Sigmoid colon (tissue), 7 donors: Measurements from ENCODE around the gene ZNF445. TPM values are rescaled to one million over a fixed set of nuclear protein-coding genes. Genes with fewer than 3 reads are reported as not detected.

Source experiments
- DNase-seq: peaks from one replicate; pipeline ENCODE4 v3.0.0-alpha.2; 2019
- H3K27ac ChIP-seq, 4 donors: fragments of 200-600 bp; sonication (generic); one replicate each; pipeline ENCODE4 v1.5.1; 2016 to 2019; ENCODE audit warnings: mild to moderate bottlenecking in 1 of 4
- H3K27me3 ChIP-seq, 3 donors: fragments of 200-600 bp; sonication (generic); one replicate each; pipeline ENCODE4 v1.5.1; 2019; ENCODE audit warnings: mild to moderate bottlenecking in 1 of 3
- H3K36me3 ChIP-seq, 4 donors: fragments of 200-600 bp; sonication (generic); one replicate each; pipeline ENCODE4 v1.5.1; 2016 to 2019
- H3K4me1 ChIP-seq, 4 donors: fragments of 200-600 bp; sonication (generic); one replicate each; pipeline ENCODE4 v1.5.1; 2017 to 2019
- H3K4me3 ChIP-seq, 4 donors: fragments of 200-600 bp; sonication (generic); one replicate each; pipeline ENCODE4 v1.5.1; 2017 to 2019; ENCODE audit warnings: mild to moderate bottlenecking in 2 of 4, moderate library complexity in 1 of 4
- H3K9me3 ChIP-seq, 4 donors: fragments of 200-600 bp in 3 of 4; sonication (generic) in 3 of 4; one replicate each; pipeline versions ENCODE4 v1.5.1 to v1.6.1; 2013 to 2019
- EP300 ChIP-seq, 4 donors: sonication (generic); formaldehyde crosslinking; IDR thresholded peaks; one replicate each; pipeline ENCODE4 v1.6.1; 2017; ENCODE audit warnings: antibody characterized with exemption in 4 of 4
- POLR2A ChIP-seq, 2 donors: fragments of 450-650 bp; IDR thresholded peaks; one replicate each; pipeline ENCODE4 v1.6.1; 2016; ENCODE audit warnings: antibody characterized with exemption in 2 of 2, mild to moderate bottlenecking in 2 of 2, moderate library complexity in 2 of 2
- POLR2AphosphoS5 ChIP-seq, 4 donors: sonication (generic); formaldehyde crosslinking; IDR thresholded peaks; one replicate each; pipeline ENCODE4 v1.6.1; 2017; ENCODE audit warnings: antibody characterized with exemption in 4 of 4
- WGBS, 2 donors: extraction: QIAGEN DNeasy Blood & Tissue Kit; methylation state at CpG; one replicate each; pipeline ENCODE4 v1.1.7; 2013; 5-methylcytosine and 5-hydroxymethylcytosine counted together
- intact Hi-C: fragments of 100-400 bp; cut with DNase I; formaldehyde crosslinking; loops from one replicate; pipeline ENCODE4 v1.15.1; 2023
- polyA plus RNA-seq, 3 donors: library from polyadenylated mRNA; stranded (reverse); fragments of 200-250 nt; gene quantifications; one replicate each; pipeline ENCODE4 v1.2.3, GENCODE V29; 2013
- total RNA-seq, 4 donors: library from RNA; depleted of rRNA; stranded (reverse); fragments of >200 nt; gene quantifications; one replicate each; pipeline ENCODE4 v1.1.0, GENCODE V29; 2016
- donor health status: healthy with polysubstance abuse.
- donor health status: Bipolar disorder and iron deficiency.
- donor health status: healthy.

ZNF445 gene
- total and polyA plus RNA-seq, 7 donors: 1.2 to 13.3 (median 7.1) TPM

DNA sequence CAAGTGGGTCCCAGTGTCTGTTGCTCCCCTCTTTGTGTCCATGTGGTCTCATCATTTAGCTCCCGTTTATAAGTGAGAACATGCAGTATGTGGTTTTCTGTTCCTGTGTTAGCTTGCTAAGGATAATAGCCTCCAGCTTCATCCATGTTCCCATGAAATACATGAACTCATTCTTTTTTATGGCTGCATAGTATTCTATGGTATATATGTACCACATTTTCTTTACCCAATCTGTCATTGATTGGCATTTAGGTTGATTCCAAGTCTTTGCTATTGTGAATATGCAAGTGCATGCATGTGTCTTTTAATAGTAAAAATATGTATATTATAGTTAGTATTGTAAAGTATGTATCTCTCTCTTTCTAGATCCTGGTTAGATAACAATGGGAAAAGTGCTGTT lies 85.0 kb downstream of the ZNF445 start:
- Histone ChIP-seq H3K4me1 (no peaks in the 10 kb centered on the region), H3K9me3 (no peaks in the 10 kb centered on the region), H3K36me3 (peaks cover 0 to 18% (median 5%) of the 10 kb centered on the region in 4 donors), H3K27ac (no peak overlapping the region), H3K27me3 (no peaks in the 10 kb centered on the region), H3K4me3 (no peak overlapping the region)
- 92 to 94% methylated on average over 1 of the region's 1 CpG for WGBS, 2 donors
- DNase-seq: no peak
- intact Hi-C loops: no loop called here
- TF ChIP-seq POLR2AphosphoS5 (IDR thresholded peaks at IDR 0.05) (no peak), EP300 (IDR thresholded peaks at IDR 0.05) (no peak)

DNA sequence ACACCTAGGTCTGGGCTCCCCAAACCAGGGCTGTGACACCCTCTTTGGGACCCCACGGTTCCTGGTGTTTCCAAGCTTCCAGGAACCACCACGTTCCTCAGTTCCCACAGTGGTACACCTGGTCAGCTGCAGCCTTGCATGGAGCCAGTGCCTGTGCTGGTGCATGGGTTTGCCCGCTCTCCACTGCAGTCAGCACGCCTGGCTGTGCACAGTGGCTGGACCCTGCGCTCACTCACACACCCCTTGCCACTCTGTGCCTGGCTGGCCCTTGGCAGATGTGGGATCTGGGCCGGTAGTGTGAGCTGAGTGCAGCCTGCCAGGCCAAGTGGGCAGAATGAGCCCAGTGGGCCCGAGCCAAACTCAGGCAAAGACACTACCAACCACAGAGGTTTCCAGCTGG lies 90.1 kb downstream of the ZNF445 start:
- no peaks in the 10 kb centered on the region for H3K27me3 ChIP-seq
- no peak overlapping the region for H3K27ac ChIP-seq
- no peak overlapping the region for H3K4me3 ChIP-seq
- no peaks in the 10 kb centered on the region for H3K9me3 ChIP-seq
- H3K36me3 ChIP-seq: no peaks in the 10 kb centered on the region
- no peak for DNase-seq
- H3K4me1 ChIP-seq: no peaks in the 10 kb centered on the region
- 97 to 98% methylated on average over 7 of the region's 7 CpGs for WGBS, 2 donors
- no peak for TF ChIP-seq POLR2AphosphoS5 (IDR thresholded peaks at IDR 0.05)
- no peak for TF ChIP-seq EP300 (IDR thresholded peaks at IDR 0.05)
- no peak for TF ChIP-seq POLR2A (IDR thresholded peaks at IDR 0.05)
- intact Hi-C loops: no loop called here

Other genes starting within 250 kb of the ZNF445 start
- not detected for gene TOPAZ1, start 235.8 kb downstream of the ZNF445 start, total RNA-seq
- not detected for gene TOPAZ1, start 235.8 kb downstream of the ZNF445 start, polyA plus RNA-seq
- gene TCAIM, start 138.9 kb downstream of the ZNF445 start, total RNA-seq: 10 to 100 TPM; 30.3 to 39.3 (median 33.8) TPM
- gene TCAIM, start 138.9 kb downstream of the ZNF445 start, polyA plus RNA-seq: 10 to 100 TPM; 12.6 to 14.4 (median 14.1) TPM
- 1 to 10 TPM; 2.7 to 7.1 (median 5.5) TPM for gene ZKSCAN7, start 77.5 kb upstream of the ZNF445 start, total RNA-seq
- gene ZKSCAN7, start 77.5 kb upstream of the ZNF445 start, polyA plus RNA-seq: 1 to 10 TPM in 2 of 3 donors, under 1 TPM in 1; 0.60 to 2.5 (median 1.8) TPM
- 1 to 10 TPM; 2.3 to 4.9 (median 3.3) TPM for gene ZNF660, start 107.3 kb upstream of the ZNF445 start, total RNA-seq
- under 1 TPM in 2 of 3 donors, not detected in 1; 0.60 to 0.73 TPM for gene ZNF660, start 107.3 kb upstream of the ZNF445 start, polyA plus RNA-seq
- gene ZNF197, start 147.4 kb upstream of the ZNF445 start, total RNA-seq: 10 to 100 TPM; 19.1 to 30.8 (median 21.0) TPM
- 1 to 10 TPM; 4.4 to 7.1 (median 6.6) TPM for gene ZNF197, start 147.4 kb upstream of the ZNF445 start, polyA plus RNA-seq
- 10 to 100 TPM; 12.1 to 15.3 (median 14.9) TPM for gene ZNF35, start 171.1 kb upstream of the ZNF445 start, total RNA-seq
- 1 to 10 TPM; 3.0 to 4.4 (median 4.1) TPM for gene ZNF35, start 171.1 kb upstream of the ZNF445 start, polyA plus RNA-seq
- 1 to 10 TPM; 5.8 to 8.9 (median 7.7) TPM for gene ZNF502, start 235.0 kb upstream of the ZNF445 start, total RNA-seq
- gene ZNF502, start 235.0 kb upstream of the ZNF445 start, polyA plus RNA-seq: 1 to 10 TPM in 2 of 3 donors, under 1 TPM in 1; 0.69 to 2.5 (median 1.8) TPM